HCT116 (cell line): ENCODE data around the gene FGD3. TPM values are rescaled to one million over a fixed set of nuclear protein-coding genes. Genes with fewer than 3 reads are reported as not detected.
A peak's percentile ranks its signal among the peaks of the same experiment; 100 is the strongest.

Source experiments
- ATAC-seq: fragments of 200-7000 bp; cut with Tn5 transposase; 2 replicates; pipeline ENCODE4 v1.9.1; 2020; ENCODE audit warnings: mild to moderate bottlenecking, moderate library complexity
- BruUV-seq: library from RNA; stranded (reverse); fragments of 400-500 nt; replicated peaks from 2 replicates; lab custom pipeline; 2021; lab: Mats Ljungman, UMichigan
- CTCF ChIA-PET: fragments of 300-600 bp; sonication (Branson Sonifier 250); formaldehyde crosslinking; loops from one replicate; lab custom pipeline; 2021; ENCODE audit warnings: antibody characterized with exemption; lab: Charles Lee
- POLR2A ChIA-PET: fragments of 300-600, 350-600 bp; sonication (Branson Sonifier 250); formaldehyde crosslinking; loops from one replicate; lab custom pipeline; 2021; ENCODE audit warnings: antibody characterized with exemption; lab: Charles Lee
- RAD21 ChIA-PET, 2 experiments: fragments of 300-600 bp; sonication (Branson Sonifier 250); formaldehyde crosslinking; loops; one replicate each; lab custom pipeline; 2023; ENCODE audit warnings: low total read pairs in 2 of 2; ENCODE audit not compliant: uncharacterized antibody in 2 of 2, unreplicated experiment in 2 of 2, low non-redundant PET in 1 of 2; lab: Charles Lee
- DNase-seq: peaks from one replicate; pipeline ENCODE4 v3.0.0-alpha.2; 2010; ENCODE audit warnings: low read depth, low spot score
- H2AFZ ChIP-seq: fragments of 200-600 bp; shearing (Covaris generic), sonication (generic); 2 replicates; pipeline ENCODE4 v1.6.1; 2017; ENCODE audit warnings: low read depth, mixed run types, mixed read lengths, antibody characterized with exemption, low read length; ENCODE audit not compliant: poor library complexity, severe bottlenecking
- H3K27ac ChIP-seq: 2 replicates; pipeline ENCODE4 v1.5.1; 2012; ENCODE audit warnings: low read depth, low read length
- H3K27me3 ChIP-seq: fragments of 200-600 bp; sonication (generic); 2 replicates; pipeline ENCODE4 v1.6.1; 2016; ENCODE audit warnings: mixed run types, low read length, mixed read lengths; ENCODE audit not compliant: insufficient read depth
- H3K36me3 ChIP-seq, 2 experiments: fragments of 200-500 bp in 1 of 2; fragments of 200-600 bp in 1 of 2; sonication (Bioruptor generic) in 1 of 2; sonication (generic) in 1 of 2; 2 replicates each; pipeline versions ENCODE4 v1.5.1 to v1.6.1; 2014 to 2016; ENCODE audit warnings: low read length in 2 of 2, inconsistent platforms in 1 of 2, mixed read lengths in 1 of 2, mixed run types in 1 of 2; ENCODE audit not compliant: insufficient read depth in 2 of 2, control insufficient read depth in 1 of 2
- H3K4me1 ChIP-seq, 2 experiments: fragments of 200-600 bp in 1 of 2; sonication (generic) in 1 of 2; 2 replicates each; pipeline versions ENCODE4 v1.5.1 to v1.6.1; 2012 to 2017; ENCODE audit warnings: low read length in 2 of 2, inconsistent platforms in 1 of 2, mild to moderate bottlenecking in 1 of 2, mixed read lengths in 1 of 2, mixed run types in 1 of 2, moderate library complexity in 1 of 2; ENCODE audit not compliant: insufficient read depth in 2 of 2, control insufficient read depth in 1 of 2
- H3K4me2 ChIP-seq: fragments of 200-600 bp; sonication (generic); 2 replicates; pipeline ENCODE4 v1.6.1; 2017; ENCODE audit warnings: mixed run types, low read length, mixed read lengths
- H3K4me3 ChIP-seq, 2 experiments: fragments of 200-600 bp in 1 of 2; sonication (generic) in 1 of 2; replicated peaks in 1 of 2; 2 replicates each; pipeline ENCODE4 v1.5.1; 2011 to 2016; ENCODE audit warnings: low read length in 2 of 2, control low read depth in 1 of 2, low read depth in 1 of 2, mild to moderate bottlenecking in 1 of 2, mixed read lengths in 1 of 2, mixed run types in 1 of 2
- H3K79me2 ChIP-seq: fragments of 200-600 bp; sonication (generic); 2 replicates; pipeline ENCODE4 v1.6.1; 2017; ENCODE audit warnings: mild to moderate bottlenecking, mixed run types, low read length, moderate library complexity, mixed read lengths; ENCODE audit not compliant: insufficient read depth
- H3K9ac ChIP-seq: fragments of 200-600 bp; sonication (generic); 2 replicates; pipeline ENCODE4 v1.6.1; 2016; ENCODE audit warnings: low read length, mixed read lengths
- H3K9me2 ChIP-seq: fragments of 200-600 bp; sonication (generic), shearing (Covaris generic); 2 replicates; pipeline ENCODE4 v1.6.1; 2017; ENCODE audit warnings: mixed run types, mild to moderate bottlenecking, moderate library complexity; ENCODE audit not compliant: insufficient read depth
- H3K9me3 ChIP-seq, 2 experiments: fragments of 200-500 bp in 1 of 2; fragments of 200-600 bp in 1 of 2; sonication (Bioruptor generic) in 1 of 2; sonication (generic) in 1 of 2; 2 replicates each; pipeline ENCODE4 v1.6.1; 2014 to 2017; ENCODE audit warnings: low read length in 2 of 2, mixed read lengths in 2 of 2, inconsistent platforms in 1 of 2, low read depth in 1 of 2, mild to moderate bottlenecking in 1 of 2, mixed run types in 1 of 2, moderate library complexity in 1 of 2; ENCODE audit not compliant: control insufficient read depth in 1 of 2, insufficient read depth in 1 of 2
- H4K20me1 ChIP-seq: fragments of 200-600 bp; sonication (generic), shearing (Covaris generic); 2 replicates; pipeline ENCODE4 v1.6.1; 2017; ENCODE audit warnings: mixed run types, mild to moderate bottlenecking, moderate library complexity; ENCODE audit not compliant: insufficient read depth
- CBX3 ChIP-seq: IDR thresholded peaks from 2 replicates; pipeline ENCODE4 v1.6.1; 2012; ENCODE audit warnings: low read depth
- CEBPB ChIP-seq: IDR thresholded peaks from 2 replicates; pipeline ENCODE4 v1.6.1; 2012; ENCODE audit warnings: low read depth
- ELF1 ChIP-seq: IDR thresholded peaks from 2 replicates; pipeline ENCODE4 v1.6.1; 2012; ENCODE audit warnings: low read depth, borderline replicate concordance
- EZH2 ChIP-seq: fragments of 200-600 bp; sonication (generic); IDR thresholded peaks from 2 replicates; pipeline ENCODE4 v1.6.1; 2017; ENCODE audit warnings: antibody characterized with exemption, mixed run types
- JUND ChIP-seq: IDR thresholded peaks from 2 replicates; pipeline ENCODE4 v1.6.1; 2012
- POLR2AphosphoS5 ChIP-seq: IDR thresholded peaks from 2 replicates; pipeline ENCODE4 v1.6.1; 2011; ENCODE audit warnings: mild to moderate bottlenecking, low read depth, low read length, moderate library complexity
- RAD21 ChIP-seq: IDR thresholded peaks from 2 replicates; pipeline ENCODE4 v1.6.1; 2012; ENCODE audit warnings: low read depth, mild to moderate bottlenecking
- SP1 ChIP-seq: IDR thresholded peaks from 2 replicates; pipeline ENCODE4 v1.6.1; 2012; ENCODE audit warnings: low read depth
- SRF ChIP-seq: IDR thresholded peaks from 2 replicates; pipeline ENCODE4 v1.6.1; 2012; ENCODE audit warnings: low read depth
- ZNF274 ChIP-seq: fragments of 200-500 bp; sonication (Bioruptor generic); IDR thresholded peaks from 2 replicates; pipeline ENCODE4 v1.6.1; 2014; ENCODE audit warnings: mild to moderate bottlenecking, low read depth, low read length, inconsistent platforms
- intact Hi-C: fragments of 100-400 bp; cut with micrococcal nuclease; formaldehyde crosslinking; loops from 2 replicates; pipeline ENCODE4 v1.10.0; 2022
- total RNA-seq: library from RNA; stranded (reverse); gene quantifications from one replicate; pipeline ENCODE4 v1.2.1, GENCODE V29; 2021; ENCODE audit not compliant: unreplicated experiment
- TF ChIP-seq, protein P1 (sequence below): IDR thresholded peaks from 2 replicates; pipeline ENCODE4 v1.6.1; 2012
- TF ChIP-seq, protein P2 (sequence below), 3 experiments: fragments of 200-600 bp in 1 of 3; sonication (generic) in 1 of 3; IDR thresholded peaks in 2 of 3; conservative IDR thresholded peaks in 1 of 3; 2 replicates each; pipeline ENCODE4 v1.5.1; 2012 to 2017; ENCODE audit warnings: low read depth in 2 of 3, low read length in 2 of 3, antibody characterized with exemption in 1 of 3, borderline replicate concordance in 1 of 3, control low read depth in 1 of 3, mild to moderate bottlenecking in 1 of 3, mixed read lengths in 1 of 3, mixed run types in 1 of 3, moderate library complexity in 1 of 3; ENCODE audit not compliant: insufficient read depth in 1 of 3
- TF ChIP-seq, protein P3 (sequence below): IDR thresholded peaks from 2 replicates; pipeline ENCODE4 v1.6.1; 2011; ENCODE audit warnings: mild to moderate bottlenecking, low read length, moderate library complexity; ENCODE audit not compliant: insufficient replicate concordance; ENCODE audit errors: extremely low read depth

Gene FGD3
- total RNA-seq, 1 experiment from 2014 or later: 3.3 TPM

DNA sequence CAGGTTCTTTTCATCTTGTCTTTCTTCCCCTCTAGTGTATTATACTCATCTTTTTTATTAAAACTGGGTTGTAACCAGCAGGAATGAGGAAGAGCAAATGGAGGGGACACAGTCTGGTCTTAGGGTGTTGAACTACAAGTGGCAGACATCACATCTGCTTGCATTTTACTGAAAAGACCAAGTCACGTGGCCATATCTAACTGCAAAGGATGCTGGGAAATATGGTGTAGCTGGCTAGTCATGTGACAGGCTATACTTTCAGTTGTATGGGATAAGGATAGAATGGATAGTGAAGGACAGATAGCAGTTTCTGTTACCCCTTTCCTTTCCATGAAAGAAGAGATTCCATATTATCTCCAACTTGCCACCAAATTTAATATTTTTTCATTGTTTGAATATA lies 13.0 kb upstream of the FGD3 start:
- DNase-seq (peak; percentile 10), ATAC-seq (no peak)
- Histone ChIP-seq H3K36me3 (no peaks in the 10 kb centered on the region), H3K27ac (no peak overlapping the region), H3K27me3 (no peaks in the 10 kb centered on the region; the same call in 1 of the 2 replicates), H4K20me1 (no peaks in the 10 kb centered on the region), H3K4me3 (no peak overlapping the region), H2AFZ (peak overlapping the region; percentile 46), H3K79me2 (no peaks in the 10 kb centered on the region), H3K9ac (no peak overlapping the region), H3K4me2 (no peak overlapping the region), H3K9me3 (no peaks in the 10 kb centered on the region), H3K4me1 (no peaks in the 10 kb centered on the region), H3K9me2 (no peaks in the 10 kb centered on the region)
- no peak for TF ChIP-seq CEBPB
- TF ChIP-seq, protein P1, sequence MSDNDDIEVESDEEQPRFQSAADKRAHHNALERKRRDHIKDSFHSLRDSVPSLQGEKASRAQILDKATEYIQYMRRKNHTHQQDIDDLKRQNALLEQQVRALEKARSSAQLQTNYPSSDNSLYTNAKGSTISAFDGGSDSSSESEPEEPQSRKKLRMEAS: no peak
- no peak for TF ChIP-seq CBX3
- TF ChIP-seq EZH2: no peak
- TF ChIP-seq SRF: no peak
- TF ChIP-seq, protein P2, sequence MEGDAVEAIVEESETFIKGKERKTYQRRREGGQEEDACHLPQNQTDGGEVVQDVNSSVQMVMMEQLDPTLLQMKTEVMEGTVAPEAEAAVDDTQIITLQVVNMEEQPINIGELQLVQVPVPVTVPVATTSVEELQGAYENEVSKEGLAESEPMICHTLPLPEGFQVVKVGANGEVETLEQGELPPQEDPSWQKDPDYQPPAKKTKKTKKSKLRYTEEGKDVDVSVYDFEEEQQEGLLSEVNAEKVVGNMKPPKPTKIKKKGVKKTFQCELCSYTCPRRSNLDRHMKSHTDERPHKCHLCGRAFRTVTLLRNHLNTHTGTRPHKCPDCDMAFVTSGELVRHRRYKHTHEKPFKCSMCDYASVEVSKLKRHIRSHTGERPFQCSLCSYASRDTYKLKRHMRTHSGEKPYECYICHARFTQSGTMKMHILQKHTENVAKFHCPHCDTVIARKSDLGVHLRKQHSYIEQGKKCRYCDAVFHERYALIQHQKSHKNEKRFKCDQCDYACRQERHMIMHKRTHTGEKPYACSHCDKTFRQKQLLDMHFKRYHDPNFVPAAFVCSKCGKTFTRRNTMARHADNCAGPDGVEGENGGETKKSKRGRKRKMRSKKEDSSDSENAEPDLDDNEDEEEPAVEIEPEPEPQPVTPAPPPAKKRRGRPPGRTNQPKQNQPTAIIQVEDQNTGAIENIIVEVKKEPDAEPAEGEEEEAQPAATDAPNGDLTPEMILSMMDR (IDR thresholded peaks at IDR 0.05 in 2 of 3, conservative IDR thresholded peaks at IDR 0.05 in 1 of 3; ENCODE audit: borderline replicate concordance in 1 of 3, insufficient read depth in 1 of 3, low read depth in 2 of 3, low read length in 2 of 3): no peak
- TF ChIP-seq JUND: no peak
- no peak for TF ChIP-seq RAD21
- no peak for TF ChIP-seq POLR2AphosphoS5
- TF ChIP-seq SP1: no peak
- TF ChIP-seq, protein P3, sequence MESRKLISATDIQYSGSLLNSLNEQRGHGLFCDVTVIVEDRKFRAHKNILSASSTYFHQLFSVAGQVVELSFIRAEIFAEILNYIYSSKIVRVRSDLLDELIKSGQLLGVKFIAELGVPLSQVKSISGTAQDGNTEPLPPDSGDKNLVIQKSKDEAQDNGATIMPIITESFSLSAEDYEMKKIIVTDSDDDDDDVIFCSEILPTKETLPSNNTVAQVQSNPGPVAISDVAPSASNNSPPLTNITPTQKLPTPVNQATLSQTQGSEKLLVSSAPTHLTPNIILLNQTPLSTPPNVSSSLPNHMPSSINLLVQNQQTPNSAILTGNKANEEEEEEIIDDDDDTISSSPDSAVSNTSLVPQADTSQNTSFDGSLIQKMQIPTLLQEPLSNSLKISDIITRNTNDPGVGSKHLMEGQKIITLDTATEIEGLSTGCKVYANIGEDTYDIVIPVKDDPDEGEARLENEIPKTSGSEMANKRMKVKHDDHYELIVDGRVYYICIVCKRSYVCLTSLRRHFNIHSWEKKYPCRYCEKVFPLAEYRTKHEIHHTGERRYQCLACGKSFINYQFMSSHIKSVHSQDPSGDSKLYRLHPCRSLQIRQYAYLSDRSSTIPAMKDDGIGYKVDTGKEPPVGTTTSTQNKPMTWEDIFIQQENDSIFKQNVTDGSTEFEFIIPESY: no peak
- no peak for TF ChIP-seq ZNF274
- TF ChIP-seq ELF1: no peak
- intact Hi-C loops: no loop called here
- BruUV-seq: no TSS peak
- ChIA-PET RAD21 (no interaction called here), POLR2A (no interaction called here), CTCF (no interaction called here)
